Keratinocyte (primary cell): ENCODE results near the gene GUCY1A1. TPM values are rescaled to one million over a fixed set of nuclear protein-coding genes. Genes with fewer than 3 reads are reported as not detected.

Source experiments
- DNase-seq: peaks from one replicate; pipeline ENCODE4 v3.0.0-alpha.2; 2011; ENCODE audit warnings: low read depth, missing footprints, low spot score
- FAIRE-seq: peaks from 2 replicates; lab custom pipeline; 2011; peaks lifted over from hg19 to GRCh38; lab: Jason Lieb, UNC
- H2AFZ ChIP-seq: 2 replicates; pipeline ENCODE4 v1.6.0; 2012; ENCODE audit warnings: low read length, control low read depth, inconsistent platforms; ENCODE audit not compliant: control insufficient read depth
- H3K27ac ChIP-seq: 2 replicates; pipeline ENCODE4 v1.5.1; 2011; ENCODE audit warnings: low read length; ENCODE audit not compliant: control insufficient read depth, insufficient read depth
- H3K27me3 ChIP-seq: 3 replicates; pipeline ENCODE4 v1.6.0; 2011; ENCODE audit warnings: low read length; ENCODE audit not compliant: control insufficient read depth, insufficient read depth; ENCODE audit errors: extremely low read depth
- H3K36me3 ChIP-seq, 2 experiments: 2 replicates in 1 of 2; 3 replicates in 1 of 2; pipeline ENCODE4 v1.5.1; 2011; ENCODE audit warnings: low read length in 2 of 2, mild to moderate bottlenecking in 1 of 2; ENCODE audit not compliant: control insufficient read depth in 2 of 2, insufficient read depth in 2 of 2; ENCODE audit errors: extremely low read depth in 1 of 2
- H3K4me1 ChIP-seq: 3 replicates; pipeline ENCODE4 v1.5.1; 2011; ENCODE audit warnings: low read length; ENCODE audit not compliant: control insufficient read depth, insufficient read depth; ENCODE audit errors: extremely low read depth
- H3K4me2 ChIP-seq: 3 replicates; pipeline ENCODE4 v1.6.0; 2011; ENCODE audit warnings: low read depth, low read length; ENCODE audit not compliant: control insufficient read depth, insufficient read depth; ENCODE audit errors: extremely low read depth
- H3K4me3 ChIP-seq, 3 experiments: fragments of 200-600 bp in 1 of 3; sonication (generic) in 1 of 3; 2 replicates in 2 of 3; 3 replicates in 1 of 3; pipeline ENCODE4 v1.5.1; 2011 to 2016; ENCODE audit warnings: low read length in 3 of 3, mild to moderate bottlenecking in 3 of 3, control low read depth in 2 of 3, inconsistent platforms in 1 of 3, low read depth in 1 of 3, mixed read lengths in 1 of 3, mixed run types in 1 of 3, moderate library complexity in 1 of 3; ENCODE audit not compliant: control insufficient read depth in 2 of 3, insufficient read depth in 2 of 3; ENCODE audit errors: extremely low read depth in 1 of 3
- H3K79me2 ChIP-seq: 2 replicates; pipeline ENCODE4 v1.6.0; 2012; ENCODE audit warnings: low read length; ENCODE audit not compliant: control insufficient read depth, insufficient read depth
- H3K9ac ChIP-seq: 3 replicates; pipeline ENCODE4 v1.6.0; 2011; ENCODE audit warnings: low read length; ENCODE audit not compliant: control insufficient read depth, insufficient read depth; ENCODE audit errors: extremely low read depth
- H3K9me1 ChIP-seq: 3 replicates; pipeline ENCODE4 v1.6.0; 2011; ENCODE audit warnings: low read length; ENCODE audit not compliant: control insufficient read depth, insufficient read depth; ENCODE audit errors: extremely low read depth
- H3K9me3 ChIP-seq: 2 replicates; pipeline ENCODE4 v1.5.1; 2012; ENCODE audit warnings: low read depth, low read length; ENCODE audit not compliant: control insufficient read depth
- H4K20me1 ChIP-seq: 3 replicates; pipeline ENCODE4 v1.6.0; 2011; ENCODE audit warnings: low read length; ENCODE audit not compliant: control insufficient read depth, insufficient read depth; ENCODE audit errors: extremely low read depth
- CTCF ChIP-seq, 3 experiments: IDR thresholded peaks in 1 of 3; conservative IDR thresholded peaks in 1 of 3; optimal IDR thresholded peaks in 1 of 3; 2 replicates in 2 of 3; 3 replicates in 1 of 3; pipeline versions ENCODE3 to v1.5.1; 2011; ENCODE audit warnings: low read length in 3 of 3, mild to moderate bottlenecking in 3 of 3, moderate library complexity in 2 of 3, control low read depth in 1 of 3, inconsistent platforms in 1 of 3; ENCODE audit not compliant: insufficient read depth in 2 of 3; ENCODE audit errors: extremely low read depth in 1 of 3
- EZH2 ChIP-seq: IDR thresholded peaks from one replicate; pipeline ENCODE4 v1.6.1; 2012; ENCODE audit warnings: inconsistent platforms, mild to moderate bottlenecking, low read length, moderate library complexity
- dilution Hi-C: fragments of 300-500 bp; cut with MboI; formaldehyde crosslinking; loops from one replicate; pipeline ENCODE4 v1.7.0; 2020; ENCODE audit warnings: low sequenced_read_pairs; ENCODE audit not compliant: extremely low pct_ligation_motif_present
- polyA plus RNA-seq, 5 experiments: library from polyadenylated mRNA; depleted of rRNA in 3 of 5; stranded (reverse) in 3 of 5; stranded (forward) in 1 of 5; unstranded in 1 of 5; fragments of >200 nt; gene quantifications; 1 replicate in 1 of 5; 2 replicates in 3 of 5; 3 replicates in 1 of 5; pipeline versions ENCODE4 v1.2.1 to v1.2.3, GENCODE V29; 2011 to 2012; ENCODE audit warnings: missing spikeins in 2 of 5, low read depth in 1 of 5, low replicate concordance in 1 of 5

Gene GUCY1A1
- polyA plus RNA-seq, 1 donor (not counting 4 experiments of a cell fraction or from before 2014, with no cell fraction given) = 0.05 TPM

- TF ChIP-seq EZH2 (no peak), CTCF (optimal IDR thresholded peaks at IDR 0.05 in 1 of 3, IDR thresholded peaks at IDR 0.05 in 1 of 3, conservative IDR thresholded peaks at IDR 0.05 in 1 of 3; ENCODE audit: extremely low read depth in 1 of 3, insufficient read depth in 2 of 3, low read length in 3 of 3) (no peak)
- no peaks in the 10 kb centered on the region for H4K20me1 ChIP-seq
- no peaks in the 10 kb centered on the region for H3K27me3 ChIP-seq
- H3K9ac ChIP-seq = no peak overlapping the region
- no peaks in the 10 kb centered on the region for H3K79me2 ChIP-seq
- dilution Hi-C loops = no loop called here
- H3K9me1 ChIP-seq = no peaks in the 10 kb centered on the region
- H3K4me2 ChIP-seq = no peak overlapping the region
- H2AFZ ChIP-seq = no peak overlapping the region
- no peak overlapping the region for H3K27ac ChIP-seq
- H3K4me3 ChIP-seq = no peak overlapping the region
- no peaks in the 10 kb centered on the region for H3K9me3 ChIP-seq
- no peak for DNase-seq
- H3K4me1 ChIP-seq = no peaks in the 10 kb centered on the region
- FAIRE-seq = no peak
- no peaks in the 10 kb centered on the region for H3K36me3 ChIP-seq
Measured at GRCh38 chr4:155742310-155743015, 75.8 kb downstream of the GUCY1A1 start.

GRCh38 chr4:155745984-155746383 lies 79.3 kb downstream of the GUCY1A1 start:
- no peak overlapping the region for H3K9ac ChIP-seq
- TF ChIP-seq EZH2 (no peak), CTCF (optimal IDR thresholded peaks at IDR 0.05 in 1 of 3, IDR thresholded peaks at IDR 0.05 in 1 of 3, conservative IDR thresholded peaks at IDR 0.05 in 1 of 3; ENCODE audit: extremely low read depth in 1 of 3, insufficient read depth in 2 of 3, low read length in 3 of 3) (no peak)
- H2AFZ ChIP-seq = no peak overlapping the region
- dilution Hi-C loops = no loop called here
- H3K27me3 ChIP-seq = no peaks in the 10 kb centered on the region
- no peaks in the 10 kb centered on the region for H3K9me3 ChIP-seq
- H3K36me3 ChIP-seq = no peaks in the 10 kb centered on the region
- no peaks in the 10 kb centered on the region for H4K20me1 ChIP-seq
- FAIRE-seq = no peak
- no peaks in the 10 kb centered on the region for H3K79me2 ChIP-seq
- H3K4me1 ChIP-seq = no peaks in the 10 kb centered on the region
- no peaks in the 10 kb centered on the region for H3K9me1 ChIP-seq
- DNase-seq = no peak
- no peak overlapping the region for H3K27ac ChIP-seq
- H3K4me3 ChIP-seq = no peak overlapping the region
- H3K4me2 ChIP-seq = no peak overlapping the region
